Measurements from ENCODE around the gene ATF6.
"Not testable (repeated sequence)": the region's sequence is repeated elsewhere in the genome, so short reads cannot be mapped to it uniquely, and the experiment has no call there.

The ATF6 gene

GRCh38 chr1:161766102-161766981 is at the start of gene ATF6:
ATF6 (plus strand) TSS chr1:161766320; CDS start chr1:161766361, 41 bp downstream.
- peak; percentile 91 for DNase-seq (ENCODE audit: low spot score)

GRCh38 chr1:161718559-161719324 is 47.4 kb upstream of the ATF6 start:
- no peak for DNase-seq (ENCODE audit: low spot score)

GRCh38 chr1:161719325-161719611 is 46.9 kb upstream of the ATF6 start:
- no peak for DNase-seq (ENCODE audit: low spot score)

- DNase-seq (ENCODE audit: low spot score): no peak
These were observed 45.7 kb upstream of the ATF6 start for GRCh38 chr1:161720422-161720821.

- DNase-seq (ENCODE audit: low spot score): no peak
These were observed 45.0 kb upstream of the ATF6 start, which contains the start of gene FCRLB for GRCh38 chr1:161720956-161721737. FCRLB (plus strand) TSS chr1:161721544; CDS start chr1:161722673, 1,129 bp downstream.

- no peak for DNase-seq (ENCODE audit: low spot score)
These were observed 44.3 kb upstream of the ATF6 start for GRCh38 chr1:161721738-161722343.

GRCh38 chr1:161722406-161722805 is 43.7 kb upstream of the ATF6 start:
- DNase-seq (ENCODE audit: low spot score): no peak

- no peak for DNase-seq (ENCODE audit: low spot score)
These were observed 42.5 kb upstream of the ATF6 start for GRCh38 chr1:161723459-161724141.

GRCh38 chr1:161725258-161725907 is 40.7 kb upstream of the ATF6 start:
- DNase-seq (ENCODE audit: low spot score): not testable (repeated sequence)

GRCh38 chr1:161725908-161726472 is 40.1 kb upstream of the ATF6 start:
- DNase-seq (ENCODE audit: low spot score): no peak

GRCh38 chr1:161726473-161727255 is 39.5 kb upstream of the ATF6 start:
- peak; percentile 38 for DNase-seq (ENCODE audit: low spot score)

- DNase-seq (ENCODE audit: low spot score): no peak
These were observed 38.7 kb upstream of the ATF6 start for GRCh38 chr1:161727256-161727924.

GRCh38 chr1:161728376-161729226 is 37.5 kb upstream of the ATF6 start:
- no peak for DNase-seq (ENCODE audit: low spot score)

- no peak for DNase-seq (ENCODE audit: low spot score)
These were observed 36.0 kb upstream of the ATF6 start for GRCh38 chr1:161730050-161730564.

GRCh38 chr1:161731241-161731640 is 34.9 kb upstream of the ATF6 start:
- no peak for DNase-seq (ENCODE audit: low spot score)

GRCh38 chr1:161731981-161732718 is 34.0 kb upstream of the ATF6 start:
- no peak for DNase-seq (ENCODE audit: low spot score)

- no peak for DNase-seq (ENCODE audit: low spot score)
These were observed 32.6 kb upstream of the ATF6 start for GRCh38 chr1:161733526-161733925.
